WERI-Rb-1 (cell line): ENCODE data around the gene KRT85.

ENCODE experiments used
- DNase-seq: peaks from one replicate; pipeline ENCODE4 v3.0.0-alpha.2; 2020
- H3K27ac ChIP-seq: fragments of 250-450 bp; sonication (Bioruptor Pico); 2 replicates; pipeline ENCODE4 v1.5.1; 2020; ENCODE audit warnings: mild to moderate bottlenecking, moderate library complexity
- H3K27me3 ChIP-seq: fragments of 250-450 bp; sonication (Bioruptor Pico); 2 replicates; pipeline ENCODE4 v1.5.1; 2021; ENCODE audit warnings: mild to moderate bottlenecking, low read depth, moderate library complexity; ENCODE audit not compliant: insufficient read depth, severe bottlenecking
- H3K36me3 ChIP-seq: fragments of 250-450 bp; sonication (Bioruptor Pico); 2 replicates; pipeline ENCODE4 v1.5.1; 2020; ENCODE audit warnings: mild to moderate bottlenecking, moderate library complexity
- H3K4me3 ChIP-seq: 2 replicates; pipeline ENCODE4 v1.5.1; 2011; ENCODE audit warnings: low read depth, mild to moderate bottlenecking, control low read depth, low read length
- H3K9me3 ChIP-seq: fragments of 250-450 bp; sonication (Bioruptor Pico); 2 replicates; pipeline ENCODE4 v1.5.1; 2021; ENCODE audit warnings: mild to moderate bottlenecking, moderate library complexity; ENCODE audit not compliant: severe bottlenecking
- CTCF ChIP-seq: IDR thresholded peaks from 2 replicates; pipeline ENCODE4 v1.5.1; 2011; ENCODE audit warnings: low read depth, mild to moderate bottlenecking, control low read depth, inconsistent platforms, low read length

The KRT85 gene

GRCh38 chr12:52366738-52367485 lies at the start of gene KRT85:
TSS of gene KRT85 (minus strand) at chr12:52367481. CDS start at chr12:52367405, 76 bp downstream.
- Histone ChIP-seq H3K4me3 (no peak within 1 kb of the TSS), H3K27me3 (peaks cover 25% of the 10 kb centered on the region), H3K36me3 (no peaks in the 10 kb centered on the region), H3K27ac (no peak within 1 kb of the TSS), H3K9me3 (no peaks in the 10 kb centered on the region)
- DNase-seq = no peak
- TF ChIP-seq CTCF = no peak

GRCh38 chr12:52416795-52417194 lies 49.5 kb upstream of the KRT85 start:
- Histone ChIP-seq H3K9me3 (no peaks in the 10 kb centered on the region), H3K27ac (no peak overlapping the region), H3K4me3 (no peak overlapping the region), H3K27me3 (peaks cover 92% of the 10 kb centered on the region), H3K36me3 (no peaks in the 10 kb centered on the region)
- no peak for TF ChIP-seq CTCF
- DNase-seq = no peak

GRCh38 chr12:52415870-52416750 lies 48.8 kb upstream of the KRT85 start:
- DNase-seq = no peak
- Histone ChIP-seq H3K4me3 (no peak overlapping the region), H3K9me3 (no peaks in the 10 kb centered on the region), H3K27me3 (peaks cover 90% of the 10 kb centered on the region), H3K27ac (no peak overlapping the region), H3K36me3 (no peaks in the 10 kb centered on the region)
- TF ChIP-seq CTCF = no peak

GRCh38 chr12:52414936-52415335 lies 47.7 kb upstream of the KRT85 start:
- DNase-seq = no peak
- Histone ChIP-seq H3K36me3 (no peaks in the 10 kb centered on the region), H3K9me3 (no peaks in the 10 kb centered on the region), H3K27me3 (peaks cover 83% of the 10 kb centered on the region), H3K27ac (no peak overlapping the region), H3K4me3 (no peak overlapping the region)
- TF ChIP-seq CTCF = no peak

GRCh38 chr12:52413782-52414345 lies 46.6 kb upstream of the KRT85 start:
- no peaks in the 10 kb centered on the region for H3K36me3 ChIP-seq
- DNase-seq = no peak
- H3K4me3 ChIP-seq = no peak overlapping the region
- H3K9me3 ChIP-seq = no peaks in the 10 kb centered on the region
- peaks cover 74% of the 10 kb centered on the region for H3K27me3 ChIP-seq
- no peak for TF ChIP-seq CTCF
- H3K27ac ChIP-seq = no peak overlapping the region
